Esophagus muscularis mucosa (tissue), 4 donors: ENCODE data around the gene CNOT6. TPM values are rescaled to one million over a fixed set of nuclear protein-coding genes. Genes with fewer than 3 reads are reported as not detected.
"Not testable (repeated sequence)": the region's sequence is repeated elsewhere in the genome, so short reads cannot be mapped to it uniquely, and the experiment has no call there.

ENCODE experiments used
- DNase-seq: peaks from one replicate; pipeline ENCODE4 v3.0.0-alpha.2; 2017; ENCODE audit errors: extremely low spot score
- H3K27ac ChIP-seq, 4 donors: fragments of 200-600 bp; sonication (generic); replicated peaks in 1 of 4; 1 replicate in 3 of 4; 2 replicates in 1 of 4; pipeline ENCODE4 v1.5.1; 2016 to 2019; ENCODE audit warnings: mild to moderate bottlenecking in 1 of 4
- H3K27me3 ChIP-seq, 4 donors: fragments of 200-600 bp; sonication (generic); one replicate each; pipeline versions ENCODE4 v1.5.1 to v1.6.0; 2016 to 2019
- H3K36me3 ChIP-seq, 4 donors: fragments of 200-600 bp; sonication (generic); one replicate each; pipeline ENCODE4 v1.5.1; 2016 to 2019
- H3K4me1 ChIP-seq, 4 donors: fragments of 200-600 bp; sonication (generic); one replicate each; pipeline ENCODE4 v1.5.1; 2016 to 2019
- H3K4me3 ChIP-seq, 4 donors: fragments of 200-600 bp; sonication (generic); 1 replicate in 2 of 4; 2 replicates in 2 of 4; pipeline ENCODE4 v1.5.1; 2016 to 2019; ENCODE audit warnings: mild to moderate bottlenecking in 4 of 4, moderate library complexity in 1 of 4
- H3K9me3 ChIP-seq, 4 donors: fragments of 200-600 bp; sonication (generic); 1 replicate in 3 of 4; 2 replicates in 1 of 4; pipeline ENCODE4 v1.5.1; 2016 to 2019
- EP300 ChIP-seq: sonication (generic); formaldehyde crosslinking; IDR thresholded peaks from one replicate; pipeline ENCODE4 v1.6.1; 2017; ENCODE audit warnings: antibody characterized with exemption
- POLR2A ChIP-seq: fragments of 450-650 bp; IDR thresholded peaks from one replicate; pipeline ENCODE4 v1.6.1; 2017; ENCODE audit warnings: antibody characterized with exemption, moderate library complexity, mild to moderate bottlenecking, low read depth
- POLR2AphosphoS5 ChIP-seq, 2 donors: sonication (generic); formaldehyde crosslinking; IDR thresholded peaks; one replicate each; pipeline ENCODE4 v1.6.1; 2017; ENCODE audit warnings: antibody characterized with exemption in 2 of 2
- WGBS: methylation state at CpG from one replicate; pipeline ENCODE4 v1.1.5; 2018; 5-methylcytosine and 5-hydroxymethylcytosine counted together
- intact Hi-C: fragments of 100-400 bp; cut with DNase I; formaldehyde crosslinking; loops from one replicate; pipeline ENCODE4 v1.15.1; 2023
- total RNA-seq, 4 donors: library from RNA; depleted of rRNA; stranded (reverse); fragments of >200 nt; gene quantifications; one replicate each; pipeline versions ENCODE4 v1.1.0 to v1.2.1, GENCODE V29; 2016
- TF ChIP-seq, protein P1 (sequence below), 3 experiments: fragments of 200-600 bp in 2 of 3; fragments of 450-650 bp in 1 of 3; sonication (generic) in 2 of 3; IDR thresholded peaks; one replicate each; pipeline ENCODE4 v1.5.1; 2017 to 2019; ENCODE audit warnings: antibody characterized with exemption in 3 of 3, mild to moderate bottlenecking in 2 of 3, moderate library complexity in 1 of 3

Gene CNOT6
- total RNA-seq, 4 donors from 2014 or later, result 17.7 to 26.4 (median 20.5) TPM

DNA sequence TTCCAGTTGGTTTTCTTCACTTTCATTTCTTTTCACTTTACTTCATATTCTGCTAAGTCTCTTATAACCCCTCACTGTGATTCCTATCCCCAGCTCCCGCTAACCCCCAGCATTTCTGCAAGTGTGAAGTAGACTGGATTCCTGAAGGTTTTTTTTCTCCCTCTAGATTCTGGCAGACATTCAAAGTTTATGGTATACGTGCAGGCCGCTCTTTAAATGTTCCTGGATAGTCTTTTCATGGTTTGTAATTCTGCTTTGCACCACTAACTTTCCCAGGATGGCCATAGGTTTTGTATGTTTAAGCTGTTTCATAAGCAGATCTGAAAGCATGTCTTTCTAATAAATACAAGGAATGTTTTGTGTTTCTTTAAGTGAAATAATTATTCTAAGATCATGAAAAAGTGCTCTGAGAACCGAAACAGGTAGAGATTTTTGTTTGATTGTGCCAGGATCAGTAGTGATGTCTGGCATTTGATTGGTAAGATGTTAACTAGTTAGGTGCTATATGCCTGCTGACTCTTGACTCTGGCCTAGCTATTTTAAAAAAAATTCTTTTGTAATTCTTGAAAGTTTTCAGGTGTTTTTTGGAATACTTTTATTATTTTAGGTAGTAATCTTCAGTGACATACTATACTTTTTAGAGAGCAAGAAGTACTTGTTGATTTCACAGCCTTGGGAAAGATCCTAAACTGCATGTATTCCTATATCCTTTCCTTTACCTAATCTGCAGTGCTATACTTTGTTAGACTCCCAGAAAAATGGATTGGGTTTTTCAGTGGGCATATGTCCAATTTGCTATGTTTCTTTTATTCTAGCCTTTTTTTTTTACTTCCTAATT lies 29.7 kb downstream of the CNOT6 start:
- Histone ChIP-seq H3K36me3 (no peaks in the 10 kb centered on the region), H3K4me3 (no peak overlapping the region), H3K9me3 (no peaks in the 10 kb centered on the region), H3K27me3 (no peaks in the 10 kb centered on the region), H3K27ac (no peak overlapping the region), H3K4me1 (peaks cover 20 to 42% (median 33%) of the 10 kb centered on the region in 4 donors)
- WGBS, result 44% methylated on average over 4 of the region's 4 CpGs
- DNase-seq, result no peak
- no peak for TF ChIP-seq EP300
- TF ChIP-seq, protein P1, sequence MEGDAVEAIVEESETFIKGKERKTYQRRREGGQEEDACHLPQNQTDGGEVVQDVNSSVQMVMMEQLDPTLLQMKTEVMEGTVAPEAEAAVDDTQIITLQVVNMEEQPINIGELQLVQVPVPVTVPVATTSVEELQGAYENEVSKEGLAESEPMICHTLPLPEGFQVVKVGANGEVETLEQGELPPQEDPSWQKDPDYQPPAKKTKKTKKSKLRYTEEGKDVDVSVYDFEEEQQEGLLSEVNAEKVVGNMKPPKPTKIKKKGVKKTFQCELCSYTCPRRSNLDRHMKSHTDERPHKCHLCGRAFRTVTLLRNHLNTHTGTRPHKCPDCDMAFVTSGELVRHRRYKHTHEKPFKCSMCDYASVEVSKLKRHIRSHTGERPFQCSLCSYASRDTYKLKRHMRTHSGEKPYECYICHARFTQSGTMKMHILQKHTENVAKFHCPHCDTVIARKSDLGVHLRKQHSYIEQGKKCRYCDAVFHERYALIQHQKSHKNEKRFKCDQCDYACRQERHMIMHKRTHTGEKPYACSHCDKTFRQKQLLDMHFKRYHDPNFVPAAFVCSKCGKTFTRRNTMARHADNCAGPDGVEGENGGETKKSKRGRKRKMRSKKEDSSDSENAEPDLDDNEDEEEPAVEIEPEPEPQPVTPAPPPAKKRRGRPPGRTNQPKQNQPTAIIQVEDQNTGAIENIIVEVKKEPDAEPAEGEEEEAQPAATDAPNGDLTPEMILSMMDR (IDR thresholded peaks at IDR 0.05), result no peak
- TF ChIP-seq POLR2A, result no peak
- no peak for TF ChIP-seq POLR2AphosphoS5 (IDR thresholded peaks at IDR 0.05)
- intact Hi-C loops, result no loop called here

- 88% methylated on average over 4 of the region's 4 CpGs for WGBS
- Histone ChIP-seq H3K27ac (no peak overlapping the region), H3K36me3 (peaks cover 0 to 8% (median 2%) of the 10 kb centered on the region in 4 donors), H3K4me1 (peaks cover 20 to 40% (median 31%) of the 10 kb centered on the region in 4 donors), H3K27me3 (no peaks in the 10 kb centered on the region), H3K4me3 (no peak overlapping the region), H3K9me3 (no peaks in the 10 kb centered on the region)
- intact Hi-C loops, result no loop called here
- no peak for DNase-seq
- TF ChIP-seq, protein P1 (IDR thresholded peaks at IDR 0.05), result no peak
- TF ChIP-seq POLR2AphosphoS5 (IDR thresholded peaks at IDR 0.05) (no peak), POLR2A (no peak), EP300 (no peak)
Measured at GRCh38 chr5:180525399-180525798, 31.2 kb downstream of the CNOT6 start.

GRCh38 chr5:180526269-180526668 lies 32.1 kb downstream of the CNOT6 start:
- peaks cover 20 to 37% (median 30%) of the 10 kb centered on the region in 4 donors for H3K4me1 ChIP-seq
- H3K36me3 ChIP-seq, result peaks cover 0 to 8% (median 4%) of the 10 kb centered on the region in 4 donors
- WGBS, result 60% methylated on average over 4 of the region's 4 CpGs
- intact Hi-C loops, result no loop called here
- no peaks in the 10 kb centered on the region for H3K9me3 ChIP-seq
- H3K27me3 ChIP-seq, result no peaks in the 10 kb centered on the region
- H3K27ac ChIP-seq, result no peak overlapping the region
- no peak for DNase-seq
- H3K4me3 ChIP-seq, result no peak overlapping the region
- TF ChIP-seq POLR2AphosphoS5 (IDR thresholded peaks at IDR 0.05), result no peak
- no peak for TF ChIP-seq POLR2A
- no peak for TF ChIP-seq EP300
- TF ChIP-seq, protein P1 (IDR thresholded peaks at IDR 0.05), result no peak

DNA sequence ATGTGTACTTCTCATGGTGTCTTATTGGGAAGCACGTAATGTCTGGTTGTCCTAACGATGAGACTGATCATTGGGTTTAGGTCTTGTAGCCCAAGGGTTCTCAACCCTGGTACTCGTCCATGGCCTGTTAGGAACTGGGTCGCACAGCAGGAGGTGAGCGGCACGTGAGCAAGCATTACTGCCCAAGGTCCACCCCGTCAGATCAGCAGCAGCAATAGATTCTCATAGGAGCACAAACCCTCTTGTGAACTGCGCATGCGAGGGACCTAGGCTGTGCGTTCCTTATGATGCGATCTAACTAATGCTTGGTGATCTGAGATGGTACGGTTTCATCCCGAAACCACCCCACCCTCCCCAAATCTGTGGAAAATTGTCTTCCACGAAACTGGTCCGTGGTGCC lies 33.5 kb downstream of the CNOT6 start:
- peaks cover 0 to 22% (median 11%) of the 10 kb centered on the region in 4 donors for H3K36me3 ChIP-seq
- H3K4me1 ChIP-seq, result peaks cover 14 to 27% (median 22%) of the 10 kb centered on the region in 4 donors
- no peaks in the 10 kb centered on the region for H3K9me3 ChIP-seq
- DNase-seq, result no peak
- no peak overlapping the region for H3K27ac ChIP-seq
- intact Hi-C loops, result no loop called here
- TF ChIP-seq POLR2AphosphoS5 (IDR thresholded peaks at IDR 0.05) (no peak), EP300 (no peak), POLR2A (no peak)
- TF ChIP-seq, protein P1 (IDR thresholded peaks at IDR 0.05), result no peak
- no peaks in the 10 kb centered on the region for H3K27me3 ChIP-seq
- 97% methylated on average over 15 of the region's 15 CpGs for WGBS
- no peak overlapping the region for H3K4me3 ChIP-seq

GRCh38 chr5:180531036-180531585 lies 36.9 kb downstream of the CNOT6 start:
- H3K4me1 ChIP-seq, H3K27ac ChIP-seq, H3K9me3 ChIP-seq, DNase-seq, H3K27me3 ChIP-seq, intact Hi-C loops, H3K4me3 ChIP-seq: not testable (repeated sequence)
- peaks cover 0 to 36% (median 17%) of the 10 kb centered on the region in 4 donors for H3K36me3 ChIP-seq
- 96% methylated on average over 15 of the region's 43 CpGs for WGBS
